GM21717 (cell line): ENCODE results near the gene FAM156A.
A peak's percentile ranks its signal among the peaks of the same experiment; 100 is the strongest.
"Not testable (repeated sequence)": the region's sequence is repeated elsewhere in the genome, so short reads cannot be mapped to it uniquely, and the experiment has no call there.

Source experiments
- ATAC-seq: cut with Tn5 transposase; IDR thresholded peaks from one replicate; pipeline ENCODE4 v1.9.1; 2021; ENCODE audit warnings: mild to moderate bottlenecking, moderate library complexity; ENCODE audit not compliant: unreplicated experiment

The FAM156A gene

GRCh38 chrX:52966993-52967738 lies 8.8 kb upstream of the FAM156A start:
- ATAC-seq = not testable (repeated sequence)

DNA sequence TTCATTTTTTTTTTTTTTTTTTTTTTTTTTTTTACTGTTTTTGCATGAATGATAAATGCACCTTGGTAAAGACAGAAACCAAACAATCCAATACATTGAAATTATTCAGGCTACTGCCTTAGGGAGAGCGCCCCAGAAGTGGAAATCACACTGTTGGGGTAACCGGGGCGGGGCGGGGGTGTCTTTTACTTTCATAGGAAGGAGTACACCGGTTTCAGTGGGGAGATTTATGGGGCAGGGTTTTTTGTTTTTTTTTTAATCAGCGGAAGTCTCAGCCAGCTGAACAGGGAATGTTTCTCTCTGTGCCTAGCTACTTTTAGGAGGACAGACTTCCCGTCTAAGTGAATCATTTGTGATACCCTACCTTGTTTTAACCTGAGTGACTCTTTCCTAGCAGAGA lies 643 bp upstream of the FAM156A start:
- peak; percentile 25 for ATAC-seq

- not testable (repeated sequence) for ATAC-seq
Measured at GRCh38 chrX:52949884-52950283, 8.4 kb downstream of the FAM156A start.

DNA sequence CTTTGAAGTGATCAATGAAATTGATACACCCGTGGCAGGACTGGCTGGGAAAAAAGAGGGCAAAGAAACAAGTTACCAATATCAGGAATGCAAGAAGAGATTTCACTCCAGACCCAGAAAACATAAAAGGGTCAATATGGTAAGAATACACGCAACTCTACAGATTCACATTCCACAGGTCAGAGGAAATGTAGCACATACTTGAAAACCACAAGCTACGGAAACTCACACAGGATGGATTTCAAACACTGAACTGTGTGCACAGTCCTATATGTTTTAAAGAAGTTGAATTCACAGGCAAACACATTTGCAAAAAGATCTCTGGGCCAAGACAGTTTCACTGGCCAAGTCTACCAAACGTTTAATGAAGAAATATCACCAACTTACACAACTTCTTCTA lies 9.0 kb downstream of the FAM156A start:
- not testable (repeated sequence) for ATAC-seq

DNA sequence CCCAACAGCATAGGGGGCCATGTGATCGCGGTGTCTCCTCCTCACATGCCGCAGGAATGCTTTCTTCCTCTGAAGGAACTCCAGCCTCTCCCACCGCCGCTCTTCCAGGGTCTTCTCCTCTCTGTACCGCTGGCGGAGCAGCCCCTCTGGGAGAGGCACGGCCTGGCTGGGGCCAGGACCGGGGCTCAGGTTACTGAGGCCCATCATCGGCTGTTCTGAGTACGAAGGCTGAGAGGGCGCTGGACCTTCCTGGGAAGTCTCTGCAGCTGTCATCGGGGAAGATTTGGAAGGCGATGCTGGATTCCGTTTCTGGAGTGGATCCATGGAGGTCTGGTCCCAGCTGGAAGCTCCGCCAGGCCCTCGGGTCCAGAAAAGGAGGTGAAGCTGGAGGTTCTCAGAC lies 10.1 kb downstream of the FAM156A start:
- ATAC-seq = not testable (repeated sequence)

DNA sequence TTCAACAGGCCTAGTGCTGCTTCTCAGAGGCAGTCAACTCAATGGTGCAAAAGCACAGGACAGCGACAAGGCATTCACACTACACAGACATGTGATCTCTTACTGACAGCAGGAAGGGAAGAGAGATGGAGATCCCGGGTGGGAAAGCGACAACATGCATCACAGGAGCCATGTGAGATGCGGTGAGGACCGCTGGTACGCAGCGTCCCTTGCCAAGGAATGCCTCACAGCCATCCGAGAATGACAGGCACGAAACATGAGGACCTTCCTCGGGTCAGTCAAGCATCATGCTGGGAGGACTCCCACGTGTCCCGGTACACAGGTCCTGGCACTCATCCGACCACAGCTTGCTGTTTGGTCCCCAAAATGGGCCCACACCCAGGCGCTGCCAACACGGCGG lies 10.8 kb downstream of the FAM156A start:
- not testable (repeated sequence) for ATAC-seq

GRCh38 chrX:52945838-52946494 lies 12.4 kb downstream of the FAM156A start:
- ATAC-seq = not testable (repeated sequence)

DNA sequence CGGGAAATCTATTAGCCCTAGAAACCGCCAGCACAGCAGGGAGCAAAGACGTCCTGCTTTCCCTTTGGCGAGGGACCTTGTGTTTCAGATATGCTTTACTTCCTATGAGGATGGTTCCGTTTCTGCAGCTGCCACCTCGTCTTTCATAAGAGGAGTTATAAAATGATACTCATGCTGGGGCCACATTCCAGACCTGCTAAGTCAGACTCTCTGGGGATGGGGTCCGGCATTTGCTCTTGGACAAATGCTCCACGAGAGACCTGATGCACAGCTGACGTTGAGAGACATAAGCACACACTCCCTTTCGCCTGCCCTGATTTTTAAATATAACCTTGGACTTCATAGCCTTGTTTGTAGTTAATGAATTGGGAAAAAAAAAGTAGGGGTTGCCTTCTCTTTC lies 16.6 kb downstream of the FAM156A start:
- ATAC-seq = not testable (repeated sequence)

- ATAC-seq = not testable (repeated sequence)
Measured at GRCh38 chrX:52940704-52941103, 17.6 kb downstream of the FAM156A start.

DNA sequence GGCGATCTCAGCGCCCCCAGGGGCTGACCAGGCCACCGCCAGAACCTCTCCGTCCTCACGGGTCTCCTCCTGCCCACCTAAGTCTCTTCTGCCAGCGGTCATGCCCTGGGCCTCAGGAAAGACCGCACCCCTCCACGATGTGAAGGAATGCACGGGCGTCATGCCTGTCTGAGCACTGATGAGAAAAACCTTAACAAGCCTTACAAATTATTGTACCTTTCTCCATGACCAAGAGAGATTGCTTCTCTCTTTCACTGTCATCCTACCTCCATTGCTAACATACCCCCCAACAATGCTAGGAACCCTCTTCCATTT lies 22.9 kb downstream of the FAM156A start:
- not testable (repeated sequence) for ATAC-seq

DNA sequence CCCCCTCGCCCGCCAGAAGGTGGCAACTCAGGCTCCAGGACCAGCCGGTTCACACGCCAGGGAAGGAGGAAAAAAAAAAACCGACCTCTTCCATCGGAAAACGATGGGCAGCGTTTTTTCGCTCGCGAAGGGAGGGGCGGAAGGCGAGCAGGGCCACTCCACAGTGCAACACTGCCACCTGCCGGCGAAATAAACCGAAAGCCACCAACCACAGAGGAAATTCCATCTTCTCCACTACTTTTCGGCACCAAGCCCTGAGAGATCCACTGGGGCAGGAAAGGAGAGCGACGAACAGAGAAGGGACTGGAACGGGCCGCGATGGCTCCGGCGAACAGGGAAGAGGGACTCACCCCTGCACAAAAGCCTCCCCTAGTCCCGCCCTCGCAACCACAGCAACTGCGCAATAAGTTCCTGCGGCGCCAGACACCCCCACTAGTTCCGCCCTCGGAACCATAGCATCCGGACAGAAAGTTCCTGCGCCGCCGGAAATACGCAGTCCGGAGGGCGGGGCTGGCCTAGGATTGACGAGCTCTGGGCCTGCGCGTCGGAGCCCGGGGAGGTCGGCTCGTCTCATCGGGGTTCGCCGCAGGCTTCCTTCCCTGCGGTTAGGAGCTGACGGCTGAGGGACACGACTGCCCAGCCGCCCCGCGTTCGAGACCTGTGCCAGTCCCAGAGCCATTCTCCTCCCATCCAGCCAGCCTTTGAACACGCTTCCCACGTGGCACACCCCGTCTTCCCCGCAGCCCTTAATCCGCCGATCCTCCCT lies 23.4 kb downstream of the FAM156A start:
- peak; percentile 93 for ATAC-seq

DNA sequence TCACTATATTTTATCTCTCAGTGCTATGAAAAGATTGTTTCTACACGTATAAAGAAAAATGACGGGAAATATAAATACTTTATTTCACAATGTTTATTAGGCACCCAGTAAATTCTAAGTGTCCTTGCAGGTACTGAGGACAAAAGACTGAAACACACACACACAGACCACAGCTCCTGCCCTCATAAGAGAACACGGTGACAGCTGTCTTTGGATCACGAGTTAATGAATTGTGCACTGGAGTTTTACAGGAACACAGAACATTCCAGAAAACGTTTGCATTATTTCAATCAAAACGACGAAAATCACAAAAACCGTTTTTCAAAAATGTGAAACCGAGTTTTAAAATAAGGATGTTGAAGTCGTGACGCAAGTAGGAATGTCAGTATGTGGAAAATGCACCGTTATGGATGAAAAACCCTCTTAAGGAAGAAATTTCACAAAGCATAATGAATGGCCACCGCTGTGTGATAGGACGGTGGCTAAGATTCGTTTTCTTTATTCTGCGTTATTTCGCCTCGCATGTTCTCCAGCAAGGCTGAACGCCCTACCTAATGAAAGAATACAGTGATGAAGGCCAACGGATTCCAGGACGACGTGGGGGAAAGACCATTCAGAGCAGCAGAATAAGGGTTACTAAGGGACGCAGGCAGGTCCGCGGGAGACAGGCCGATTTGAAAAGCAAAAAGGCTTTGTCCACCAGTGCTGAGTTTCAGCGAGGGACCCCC lies 24.2 kb downstream of the FAM156A start:
- no peak for ATAC-seq

DNA sequence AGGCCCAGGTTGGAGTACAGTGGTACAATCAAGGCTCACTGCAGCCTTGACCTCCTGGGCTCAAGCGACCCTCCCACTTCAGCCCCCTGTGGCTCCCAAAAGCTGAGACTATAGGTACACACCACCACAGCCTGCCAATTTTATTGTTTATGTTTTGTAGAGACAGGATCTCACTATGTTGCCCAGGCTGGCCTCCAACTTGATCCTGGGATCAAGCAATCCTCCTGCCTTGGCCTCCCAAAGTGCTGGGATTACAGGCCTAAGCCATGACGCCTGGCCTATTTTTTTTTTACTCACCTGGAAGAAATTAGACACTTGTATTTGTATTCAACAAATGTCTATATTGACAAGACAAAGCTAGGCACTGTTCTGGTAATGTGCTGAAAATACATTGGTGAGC lies 25.1 kb downstream of the FAM156A start:
- ATAC-seq = no peak

DNA sequence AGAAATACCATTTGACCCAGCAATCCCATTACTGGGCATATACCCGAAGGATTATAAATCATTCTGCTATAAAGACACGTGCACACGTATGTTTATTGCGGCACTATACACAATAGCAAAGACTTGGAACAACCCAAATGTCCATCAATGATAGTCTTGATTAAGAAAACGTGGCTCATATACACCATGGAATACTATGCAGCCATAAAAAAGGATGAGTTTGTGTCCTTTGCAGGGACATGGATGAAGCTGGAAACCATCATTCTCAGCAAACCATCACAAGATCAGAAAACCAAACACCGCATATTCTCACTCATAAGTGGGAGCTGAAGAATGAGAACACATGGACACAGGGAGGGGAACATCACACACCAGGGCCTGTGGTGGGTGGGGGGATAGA lies 28.1 kb downstream of the FAM156A start:
- not testable (repeated sequence) for ATAC-seq

- peak; percentile 49 for ATAC-seq
Measured at GRCh38 chrX:52923781-52924241, 34.5 kb downstream of the FAM156A start.

- ATAC-seq = not testable (repeated sequence)
Measured at GRCh38 chrX:52914704-52915103, 43.6 kb downstream of the FAM156A start.

- ATAC-seq = not testable (repeated sequence)
Measured at GRCh38 chrX:52913681-52914080, 44.6 kb downstream of the FAM156A start.

- ATAC-seq = not testable (repeated sequence)
Measured at GRCh38 chrX:52909313-52909969, 48.9 kb downstream of the FAM156A start.

DNA sequence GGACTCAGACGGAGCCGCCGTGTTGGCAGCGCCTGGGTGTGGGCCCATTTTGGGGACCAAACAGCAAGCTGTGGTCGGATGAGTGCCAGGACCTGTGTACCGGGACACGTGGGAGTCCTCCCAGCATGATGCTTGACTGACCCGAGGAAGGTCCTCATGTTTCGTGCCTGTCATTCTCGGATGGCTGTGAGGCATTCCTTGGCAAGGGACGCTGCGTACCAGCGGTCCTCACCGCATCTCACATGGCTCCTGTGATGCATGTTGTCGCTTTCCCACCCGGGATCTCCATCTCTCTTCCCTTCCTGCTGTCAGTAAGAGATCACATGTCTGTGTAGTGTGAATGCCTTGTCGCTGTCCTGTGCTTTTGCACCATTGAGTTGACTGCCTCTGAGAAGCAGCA lies 50.4 kb downstream of the FAM156A start:
- not testable (repeated sequence) for ATAC-seq

- ATAC-seq = not testable (repeated sequence)
Measured at GRCh38 chrX:52907137-52907536, 51.2 kb downstream of the FAM156A start.
